ENCODE data around the gene CTXND2. TPM values are rescaled to one million over a fixed set of nuclear protein-coding genes. Genes with fewer than 3 reads are reported as not detected.

Gene CTXND2
- total RNA-seq, 1 experiment from 2014 or later: not detected

GRCh38 chr1:150843474-150843873 is 43.5 kb upstream of the CTXND2 start:
- Histone ChIP-seq H3K4me3 (replicated peaks in 1 of 2; ENCODE audit: low read depth in 1 of 2, low read length in 2 of 2) (no peak overlapping the region), H2AFZ (ENCODE audit: low read depth, low read length, poor library complexity, severe bottlenecking) (no peak overlapping the region), H3K27ac (ENCODE audit: low read depth, low read length) (no peak overlapping the region), H3K79me2 (ENCODE audit: insufficient read depth, low read length) (no peaks in the 10 kb centered on the region), H3K36me3 (ENCODE audit: control insufficient read depth in 1 of 2, insufficient read depth in 2 of 2, low read length in 2 of 2) (peaks cover 4 to 5% of the 10 kb centered on the region in 2 experiments; a peak in 3 of 4 replicates), H3K9me2 (ENCODE audit: insufficient read depth) (no peaks in the 10 kb centered on the region), H3K4me2 (ENCODE audit: low read length) (no peak overlapping the region), H3K9ac (ENCODE audit: low read length) (no peak overlapping the region), H3K4me1 (ENCODE audit: control insufficient read depth in 1 of 2, insufficient read depth in 2 of 2, low read length in 2 of 2) (no peaks in the 10 kb centered on the region), H3K9me3 (ENCODE audit: control insufficient read depth in 1 of 2, insufficient read depth in 1 of 2, low read depth in 1 of 2, low read length in 2 of 2) (no peaks in the 10 kb centered on the region), H3K27me3 (ENCODE audit: insufficient read depth, low read length) (no peaks in the 10 kb centered on the region), H4K20me1 (ENCODE audit: insufficient read depth) (no peaks in the 10 kb centered on the region)
- BruUV-seq (replicated peaks): no TSS peak
- TF ChIP-seq CEBPB (IDR thresholded peaks at IDR 0.05; ENCODE audit: low read depth) (no peak), POLR2AphosphoS5 (IDR thresholded peaks at IDR 0.05; ENCODE audit: low read depth, low read length) (no peak), EZH2 (IDR thresholded peaks at IDR 0.05) (no peak), RAD21 (IDR thresholded peaks at IDR 0.05; ENCODE audit: low read depth) (no peak), EGR1 (IDR thresholded peaks at IDR 0.05; ENCODE audit: low read depth) (no peak), CTCF (IDR thresholded peaks at IDR 0.05 in 2 of 3, conservative IDR thresholded peaks at IDR 0.05 in 1 of 3; ENCODE audit: borderline replicate concordance in 1 of 3, insufficient read depth in 1 of 3, low read depth in 2 of 3, low read length in 2 of 3) (no peak), ZNF274 (IDR thresholded peaks at IDR 0.05; ENCODE audit: low read depth, low read length) (no peak), SRF (IDR thresholded peaks at IDR 0.05; ENCODE audit: low read depth) (no peak), ATF3 (IDR thresholded peaks at IDR 0.05) (no peak), SIN3A (IDR thresholded peaks at IDR 0.05; ENCODE audit: low read depth) (no peak), FOSL1 (IDR thresholded peaks at IDR 0.05; ENCODE audit: low read depth) (no peak), SP1 (IDR thresholded peaks at IDR 0.05; ENCODE audit: low read depth) (no peak), MAX (IDR thresholded peaks at IDR 0.05) (no peak)
- ATAC-seq (no peak), DNase-seq (ENCODE audit: low read depth, low spot score) (no peak)
- ChIA-PET RAD21 (ENCODE audit: low non-redundant PET in 1 of 2, low total read pairs in 2 of 2, uncharacterized antibody in 2 of 2, unreplicated experiment in 2 of 2) (no interaction called here), CTCF (no interaction called here), POLR2A (no interaction called here)
- intact Hi-C loops (cut with micrococcal nuclease): no loop called here
